A673 (cell line): ENCODE data around the gene CHST7. TPM values are rescaled to one million over a fixed set of nuclear protein-coding genes. Genes with fewer than 3 reads are reported as not detected.

ENCODE experiments used
- BruUV-seq: library from RNA; stranded (reverse); fragments of 400-500 nt; replicated peaks from 2 replicates; lab custom pipeline; 2021; lab: Mats Ljungman, UMichigan
- CTCF ChIA-PET: fragments of 300-600 bp; sonication (Branson Sonifier 250); formaldehyde crosslinking; loops from one replicate; lab custom pipeline; 2022; ENCODE audit warnings: antibody characterized with exemption; lab: Charles Lee
- POLR2A ChIA-PET: fragments of 300-600 bp; sonication (Branson Sonifier 250); formaldehyde crosslinking; loops from one replicate; lab custom pipeline; 2022; ENCODE audit warnings: antibody characterized with exemption; ENCODE audit not compliant: low non-redundant PET; lab: Charles Lee
- DNase-seq: peaks from one replicate; pipeline ENCODE4 v3.0.0-alpha.2; 2015; ENCODE audit warnings: low spot score
- H3K27ac ChIP-seq: fragments of 200-600 bp; sonication (generic); 2 replicates; pipeline ENCODE4 v1.5.1; 2016; ENCODE audit warnings: mixed run types, low read depth, mild to moderate bottlenecking, mixed read lengths, antibody characterized with exemption, low read length; ENCODE audit not compliant: poor library complexity, severe bottlenecking
- H3K27me3 ChIP-seq: fragments of 200-600 bp; sonication (generic); replicated peaks from 2 replicates; pipeline ENCODE4 v1.6.1; 2017; ENCODE audit warnings: mixed run types, low read depth, mild to moderate bottlenecking, mixed read lengths, antibody characterized with exemption, low read length; ENCODE audit not compliant: insufficient read depth, poor library complexity
- H3K36me3 ChIP-seq: fragments of 200-600 bp; sonication (generic); 2 replicates; pipeline ENCODE4 v1.6.1; 2016; ENCODE audit warnings: mixed run types, mild to moderate bottlenecking, mixed read lengths, antibody characterized with exemption, low read length; ENCODE audit not compliant: insufficient read depth, poor library complexity, severe bottlenecking
- H3K4me1 ChIP-seq: fragments of 200-600 bp; sonication (generic); 2 replicates; pipeline ENCODE4 v1.6.1; 2017; ENCODE audit warnings: mixed run types, mild to moderate bottlenecking, mixed read lengths, antibody characterized with exemption, low read length; ENCODE audit not compliant: insufficient read depth, poor library complexity, severe bottlenecking
- H3K4me3 ChIP-seq: fragments of 200-600 bp; sonication (generic); 2 replicates; pipeline ENCODE4 v1.5.1; 2016; ENCODE audit warnings: low read depth, mixed run types, mild to moderate bottlenecking, mixed read lengths, low read length; ENCODE audit not compliant: poor library complexity, severe bottlenecking
- H3K9me3 ChIP-seq: fragments of 200-600 bp; sonication (generic); 2 replicates; pipeline ENCODE4 v1.6.1; 2016; ENCODE audit warnings: mixed run types, low read depth, mild to moderate bottlenecking, mixed read lengths, antibody characterized with exemption, low read length; ENCODE audit not compliant: poor library complexity, severe bottlenecking
- CTCF ChIP-seq: fragments of 300-800, 200-600 bp; sonication (generic); conservative IDR thresholded peaks from 2 replicates; pipeline ENCODE4 v1.5.1; 2017; ENCODE audit warnings: low read depth, mild to moderate bottlenecking, antibody characterized with exemption, low read length, moderate library complexity, mixed read lengths
- EZH2 ChIP-seq: fragments of 200-600 bp; sonication (generic); IDR thresholded peaks from 2 replicates; pipeline ENCODE4 v1.6.1; 2017; ENCODE audit warnings: borderline replicate concordance, low read depth, mild to moderate bottlenecking, mixed read lengths, antibody characterized with exemption, low read length; ENCODE audit not compliant: poor library complexity, severe bottlenecking
- intact Hi-C: fragments of 100-400 bp; cut with micrococcal nuclease; formaldehyde crosslinking; loops from one replicate; pipeline ENCODE4 v1.10.0; 2022; ENCODE audit not compliant: unreplicated experiment
- total RNA-seq: library from RNA; stranded (reverse); gene quantifications from 2 replicates; pipeline ENCODE4 v1.2.3, GENCODE V29; 2021

The CHST7 gene
- total RNA-seq, 1 experiment from 2014 or later = 5.7 TPM

DNA sequence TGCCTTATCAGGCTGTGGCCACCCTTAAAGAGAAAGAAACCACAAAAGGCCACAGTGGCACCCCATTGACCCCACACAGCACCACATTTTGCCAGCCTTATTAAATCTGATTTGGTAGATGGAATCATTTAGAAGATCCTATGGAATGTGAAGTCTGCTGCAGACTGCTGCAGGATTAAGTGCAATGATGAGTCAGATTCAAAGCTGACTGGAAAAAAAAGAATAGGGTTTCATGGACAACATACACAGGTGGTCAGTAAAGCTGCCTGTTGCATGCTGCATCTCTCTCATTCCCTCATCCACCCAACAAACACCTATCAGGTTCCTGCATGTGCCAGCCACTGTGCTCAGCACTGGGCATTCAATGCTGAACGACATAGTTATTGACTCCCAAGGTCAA lies 56.6 kb downstream of the CHST7 start:
- Histone ChIP-seq H3K4me1 (peaks cover 5% of the 10 kb centered on the region), H3K9me3 (no peaks in the 10 kb centered on the region), H3K4me3 (no peak overlapping the region), H3K27me3 (no peaks in the 10 kb centered on the region), H3K27ac (no peak overlapping the region), H3K36me3 (no peaks in the 10 kb centered on the region)
- no TSS peak for BruUV-seq
- intact Hi-C loops = no loop called here
- no peak for DNase-seq
- ChIA-PET CTCF (no interaction called here), POLR2A (no interaction called here)
- TF ChIP-seq EZH2 (no peak), CTCF (no peak)

GRCh38 chrX:46634577-46634976 lies 61.0 kb downstream of the CHST7 start:
- H3K4me1 ChIP-seq = peaks cover 7% of the 10 kb centered on the region
- POLR2A ChIA-PET = no interaction called here

GRCh38 chrX:46635186-46635585 lies 61.6 kb downstream of the CHST7 start:
- H3K9me3 ChIP-seq = no peaks in the 10 kb centered on the region
- CTCF ChIA-PET = no interaction called here

More at GRCh38 chrX:46634577-46634976, 61.0 kb downstream of the CHST7 start:
- DNase-seq = no peak
- Histone ChIP-seq H3K27ac (no peak overlapping the region), H3K36me3 (no peaks in the 10 kb centered on the region), H3K4me3 (no peak overlapping the region), H3K27me3 (no peaks in the 10 kb centered on the region), H3K9me3 (no peaks in the 10 kb centered on the region)
- CTCF ChIA-PET = no interaction called here
- TF ChIP-seq CTCF = no peak
- TF ChIP-seq EZH2 = no peak
- intact Hi-C loops = no loop called here
- BruUV-seq = no TSS peak

More at GRCh38 chrX:46635186-46635585, 61.6 kb downstream of the CHST7 start:
- no TSS peak for BruUV-seq
- DNase-seq = no peak
- no peaks in the 10 kb centered on the region for H3K36me3 ChIP-seq
- peaks cover 7% of the 10 kb centered on the region for H3K4me1 ChIP-seq
- POLR2A ChIA-PET = no interaction called here
- intact Hi-C loops = no loop called here
- no peak overlapping the region for H3K4me3 ChIP-seq
- TF ChIP-seq CTCF (no peak), EZH2 (no peak)
- H3K27me3 ChIP-seq = no peaks in the 10 kb centered on the region
- H3K27ac ChIP-seq = no peak overlapping the region
